Measurements from ENCODE around the gene ASTN2.
A peak's percentile ranks its signal among the peaks of the same experiment; 100 is the strongest.

ASTN2 gene

GRCh38 chr9:117418111-117418510, 3.3 kb upstream of the ASTN2 start:
- no peak for TF ChIP-seq CTCF (IDR thresholded peaks at IDR 0.05; ENCODE audit: extremely low read depth, insufficient read depth, missing control alignments)
- no peak for DNase-seq (ENCODE audit: low spot score)
- in situ Hi-C loops (cut with MboI; ENCODE audit: low pct_unique_long_range_greater_than_20kb, low sequenced_read_pairs, unreplicated experiment): no loop called here

GRCh38 chr9:117416856-117417255, 2.0 kb upstream of the ASTN2 start:
- in situ Hi-C loops (cut with MboI; ENCODE audit: low pct_unique_long_range_greater_than_20kb, low sequenced_read_pairs, unreplicated experiment): no loop called here
- no peak for TF ChIP-seq CTCF (IDR thresholded peaks at IDR 0.05; ENCODE audit: extremely low read depth, insufficient read depth, missing control alignments)
- DNase-seq (ENCODE audit: low spot score): no peak

- peak; percentile 30 for DNase-seq (ENCODE audit: low spot score)
- TF ChIP-seq CTCF (IDR thresholded peaks at IDR 0.05; ENCODE audit: extremely low read depth, insufficient read depth, missing control alignments): no peak
- in situ Hi-C loops (cut with MboI; ENCODE audit: low pct_unique_long_range_greater_than_20kb, low sequenced_read_pairs, unreplicated experiment): no loop called here
These were observed 579 bp upstream of the ASTN2 start for GRCh38 chr9:117415358-117415914.

- DNase-seq (ENCODE audit: low spot score): peak; percentile 56
- in situ Hi-C loops (cut with MboI; ENCODE audit: low pct_unique_long_range_greater_than_20kb, low sequenced_read_pairs, unreplicated experiment): no loop called here
- no peak for TF ChIP-seq CTCF (IDR thresholded peaks at IDR 0.05; ENCODE audit: extremely low read depth, insufficient read depth, missing control alignments)
These were observed 494 bp downstream of the ASTN2 start for GRCh38 chr9:117414220-117414905.

- DNase-seq (ENCODE audit: low spot score): peak; percentile 28
- no peak for TF ChIP-seq CTCF (IDR thresholded peaks at IDR 0.05; ENCODE audit: extremely low read depth, insufficient read depth, missing control alignments)
- in situ Hi-C loops (cut with MboI; ENCODE audit: low pct_unique_long_range_greater_than_20kb, low sequenced_read_pairs, unreplicated experiment): no loop called here
These were observed 1.3 kb downstream of the ASTN2 start for GRCh38 chr9:117413346-117414219.

GRCh38 chr9:117412841-117413240, 2.0 kb downstream of the ASTN2 start:
- DNase-seq (ENCODE audit: low spot score): peak; percentile 23
- in situ Hi-C loops (cut with MboI; ENCODE audit: low pct_unique_long_range_greater_than_20kb, low sequenced_read_pairs, unreplicated experiment): no loop called here
- TF ChIP-seq CTCF (IDR thresholded peaks at IDR 0.05; ENCODE audit: extremely low read depth, insufficient read depth, missing control alignments): no peak

All from GM13977 (cell line).